ENCODE data around the gene SPATA19. TPM values are rescaled to one million over a fixed set of nuclear protein-coding genes. Genes with fewer than 3 reads are reported as not detected.
A peak's percentile ranks its signal among the peaks of the same experiment; 100 is the strongest.

SPATA19 gene
- total RNA-seq, 2 donors from 2014 or later, result not detected

- no peak overlapping the region for H3K27ac ChIP-seq
- intact Hi-C loops (cut with DNase I), result loop anchor here (5.0 kb wide), 1 partner anchor 686 kb away; no protein-coding TSS in a partner anchor
- DNase-seq, result no peak
- H3K36me3 ChIP-seq, result no peaks in the 10 kb centered on the region
- no peaks in the 10 kb centered on the region for H3K4me1 ChIP-seq
- H3K4me3 ChIP-seq, result no peak overlapping the region
- H3K27me3 ChIP-seq, result no peaks in the 10 kb centered on the region
- TF ChIP-seq, protein P1, sequence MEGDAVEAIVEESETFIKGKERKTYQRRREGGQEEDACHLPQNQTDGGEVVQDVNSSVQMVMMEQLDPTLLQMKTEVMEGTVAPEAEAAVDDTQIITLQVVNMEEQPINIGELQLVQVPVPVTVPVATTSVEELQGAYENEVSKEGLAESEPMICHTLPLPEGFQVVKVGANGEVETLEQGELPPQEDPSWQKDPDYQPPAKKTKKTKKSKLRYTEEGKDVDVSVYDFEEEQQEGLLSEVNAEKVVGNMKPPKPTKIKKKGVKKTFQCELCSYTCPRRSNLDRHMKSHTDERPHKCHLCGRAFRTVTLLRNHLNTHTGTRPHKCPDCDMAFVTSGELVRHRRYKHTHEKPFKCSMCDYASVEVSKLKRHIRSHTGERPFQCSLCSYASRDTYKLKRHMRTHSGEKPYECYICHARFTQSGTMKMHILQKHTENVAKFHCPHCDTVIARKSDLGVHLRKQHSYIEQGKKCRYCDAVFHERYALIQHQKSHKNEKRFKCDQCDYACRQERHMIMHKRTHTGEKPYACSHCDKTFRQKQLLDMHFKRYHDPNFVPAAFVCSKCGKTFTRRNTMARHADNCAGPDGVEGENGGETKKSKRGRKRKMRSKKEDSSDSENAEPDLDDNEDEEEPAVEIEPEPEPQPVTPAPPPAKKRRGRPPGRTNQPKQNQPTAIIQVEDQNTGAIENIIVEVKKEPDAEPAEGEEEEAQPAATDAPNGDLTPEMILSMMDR (IDR thresholded peaks at IDR 0.05), result no peak
- H3K9me3 ChIP-seq, result no peaks in the 10 kb centered on the region
- H3K9ac ChIP-seq (ENCODE audit: low read depth in 2 of 2, low read length in 2 of 2), result no peak overlapping the region
Observed at GRCh38 chr11:133823211-133823610, 22.1 kb downstream of the SPATA19 start.

DNA sequence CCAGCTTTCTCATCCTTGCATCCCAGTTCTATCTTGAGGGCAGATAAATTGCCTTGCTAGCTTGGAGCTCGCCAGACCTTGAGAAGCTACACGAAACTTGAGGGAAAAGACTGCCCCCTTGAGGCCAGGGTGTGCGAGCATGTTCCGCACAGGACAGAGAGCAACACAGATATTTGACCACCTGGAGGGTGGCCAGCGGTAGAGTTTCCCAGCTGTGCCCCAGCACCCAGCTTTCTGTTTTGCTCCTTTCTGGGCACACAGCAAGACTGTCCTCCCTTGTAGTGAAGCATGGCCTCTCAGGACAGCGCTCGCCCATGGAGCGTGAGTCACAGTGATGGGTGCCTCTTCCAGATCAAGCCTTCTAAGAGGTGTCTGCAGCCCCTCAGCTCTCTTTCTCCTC lies 23.5 kb downstream of the SPATA19 start:
- H3K4me3 ChIP-seq, result no peak overlapping the region
- H3K36me3 ChIP-seq, result no peaks in the 10 kb centered on the region
- H3K27me3 ChIP-seq, result no peaks in the 10 kb centered on the region
- TF ChIP-seq, protein P1 (IDR thresholded peaks at IDR 0.05), result peak; percentile 34
- no peak overlapping the region for H3K27ac ChIP-seq
- intact Hi-C loops (cut with DNase I), result loop anchor here (5.0 kb wide), 1 partner anchor 684 kb away; no protein-coding TSS in a partner anchor
- no peaks in the 10 kb centered on the region for H3K9me3 ChIP-seq
- DNase-seq, result peak; percentile 46
- H3K4me1 ChIP-seq, result no peaks in the 10 kb centered on the region
- no peak overlapping the region for H3K9ac ChIP-seq (ENCODE audit: low read depth in 2 of 2, low read length in 2 of 2)

DNA sequence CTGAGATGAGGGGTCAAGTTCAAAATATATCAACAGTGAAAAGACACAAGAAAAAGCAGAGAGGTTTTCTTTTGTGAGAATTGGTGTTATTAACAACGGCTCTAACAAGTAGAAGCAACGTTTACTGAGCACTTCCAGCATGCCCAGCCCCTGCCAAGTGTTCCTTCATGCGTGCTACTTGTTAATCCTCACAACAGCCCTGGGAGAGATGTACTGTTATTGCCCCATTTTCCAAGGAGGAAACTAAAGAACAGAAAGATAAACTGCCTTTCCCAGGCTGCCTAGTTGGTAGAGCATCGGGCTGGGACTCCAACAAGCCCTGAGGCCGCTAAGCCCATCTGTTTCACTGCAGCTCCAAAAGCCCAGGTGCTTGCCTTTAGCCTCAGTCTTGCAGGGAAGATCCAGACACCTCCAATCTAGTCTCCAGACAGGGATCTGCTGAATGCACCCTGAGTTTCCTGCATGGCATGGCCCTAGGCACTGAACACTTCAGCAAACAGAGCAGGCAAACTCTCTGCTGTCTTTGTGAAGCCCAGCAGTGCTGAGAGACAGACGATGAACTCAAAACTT lies 25.5 kb downstream of the SPATA19 start:
- intact Hi-C loops (cut with DNase I), result loop anchor here (5.0 kb wide), 1 partner anchor 683 kb away; no protein-coding TSS in a partner anchor
- Histone ChIP-seq H3K4me3 (no peak overlapping the region), H3K27me3 (no peaks in the 10 kb centered on the region), H3K4me1 (no peaks in the 10 kb centered on the region), H3K27ac (no peak overlapping the region), H3K36me3 (no peaks in the 10 kb centered on the region), H3K9ac (ENCODE audit: low read depth in 2 of 2, low read length in 2 of 2) (no peak overlapping the region), H3K9me3 (no peaks in the 10 kb centered on the region)
- TF ChIP-seq, protein P1 (IDR thresholded peaks at IDR 0.05), result no peak
- DNase-seq, result no peak

GRCh38 chr11:133819114-133819513 lies 26.2 kb downstream of the SPATA19 start:
- Histone ChIP-seq H3K4me3 (no peak overlapping the region), H3K9me3 (no peaks in the 10 kb centered on the region), H3K27me3 (no peaks in the 10 kb centered on the region), H3K9ac (ENCODE audit: low read depth in 2 of 2, low read length in 2 of 2) (no peak overlapping the region), H3K4me1 (no peaks in the 10 kb centered on the region), H3K36me3 (no peaks in the 10 kb centered on the region), H3K27ac (no peak overlapping the region)
- TF ChIP-seq, protein P1 (IDR thresholded peaks at IDR 0.05), result no peak
- DNase-seq, result no peak
- intact Hi-C loops (cut with DNase I), result no loop called here

DNA sequence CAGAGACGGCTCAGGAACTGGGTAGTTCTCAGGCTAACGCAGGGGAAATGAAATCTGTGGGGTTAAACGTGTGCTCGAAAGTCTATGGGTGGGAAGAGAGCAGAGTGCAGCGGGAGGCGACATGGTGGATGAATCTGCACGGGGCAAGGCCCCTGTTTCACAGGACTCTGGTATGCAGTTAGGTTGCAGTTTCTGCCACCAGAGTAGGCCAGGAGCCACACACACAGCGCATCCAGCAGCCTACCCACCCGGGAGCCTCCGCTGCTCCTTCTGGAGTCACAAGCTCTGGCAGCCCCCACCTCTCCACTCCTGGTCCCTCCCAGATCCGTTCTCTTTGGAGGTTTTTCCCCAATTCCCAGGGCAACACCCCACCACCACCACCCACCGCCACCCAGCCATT lies 27.0 kb downstream of the SPATA19 start:
- Histone ChIP-seq H3K36me3 (no peaks in the 10 kb centered on the region), H3K9ac (ENCODE audit: low read depth in 2 of 2, low read length in 2 of 2) (no peak overlapping the region), H3K27me3 (no peaks in the 10 kb centered on the region), H3K27ac (no peak overlapping the region), H3K4me1 (no peaks in the 10 kb centered on the region), H3K9me3 (no peaks in the 10 kb centered on the region), H3K4me3 (no peak overlapping the region)
- intact Hi-C loops (cut with DNase I), result no loop called here
- no peak for DNase-seq
- TF ChIP-seq, protein P1 (IDR thresholded peaks at IDR 0.05), result no peak

Data from colonic mucosa (tissue), 4 donors.